T-cell (primary cell): ENCODE measurements around the gene RPL18A. TPM values are rescaled to one million over a fixed set of nuclear protein-coding genes. Genes with fewer than 3 reads are reported as not detected.

Source experiments
- ATAC-seq, 4 experiments: fragments of 200-7000 bp in 3 of 4; fragments of 150-1000 bp in 1 of 4; cut with Tn5 transposase; replicated peaks in 1 of 4; 1 replicate in 3 of 4; 2 replicates in 1 of 4; pipeline ENCODE4 v1.10.0; 2021; ENCODE audit warnings: moderate library complexity in 3 of 4, mild to moderate bottlenecking in 2 of 4, moderate number of reproducible peaks in 1 of 4
- CTCF ChIA-PET, 2 donors: fragments of 300-600 bp; sonication (Branson Sonifier 250); formaldehyde crosslinking; loops; one replicate each; lab custom pipeline; 2022; ENCODE audit warnings: antibody characterized with exemption in 2 of 2; lab: Charles Lee
- POLR2A ChIA-PET, 2 donors: fragments of 300-600 bp; sonication (Branson Sonifier 250); formaldehyde crosslinking; loops; one replicate each; lab custom pipeline; 2022; ENCODE audit warnings: antibody characterized with exemption in 2 of 2; lab: Charles Lee
- DNase-seq, 35 experiments: peaks; one replicate each; pipeline versions ENCODE4 v3.0.0 to v3.0.0-alpha.2; 2013 to 2023
- H3K27ac ChIP-seq: one replicate; pipeline ENCODE4 v1.5.1; 2013; ENCODE audit warnings: low read length
- H3K27me3 ChIP-seq, 2 experiments: replicated peaks in 1 of 2; 1 replicate in 1 of 2; 2 replicates in 1 of 2; pipeline versions ENCODE4 v1.6.1 to v1.7.0; 2013; ENCODE audit warnings: low read length in 1 of 2, mixed read lengths in 1 of 2; ENCODE audit not compliant: control insufficient read depth in 2 of 2, insufficient read depth in 2 of 2; ENCODE audit errors: extremely low read depth in 1 of 2
- H3K36me3 ChIP-seq, 2 donors: 1 replicate in 1 of 2; 2 replicates in 1 of 2; pipeline versions ENCODE4 v1.6.1 to v1.7.0; 2013; ENCODE audit warnings: low read length in 1 of 2; ENCODE audit not compliant: control insufficient read depth in 2 of 2, insufficient read depth in 1 of 2; ENCODE audit errors: extremely low read depth in 1 of 2
- H3K4me1 ChIP-seq, 2 experiments: 1 replicate in 1 of 2; 2 replicates in 1 of 2; pipeline versions ENCODE4 v1.6.1 to v1.7.0; 2013; ENCODE audit warnings: low read length in 2 of 2, mixed read lengths in 1 of 2; ENCODE audit not compliant: insufficient read depth in 2 of 2, control insufficient read depth in 1 of 2; ENCODE audit errors: extremely low read depth in 1 of 2
- H3K4me3 ChIP-seq, 2 donors: 1 replicate in 1 of 2; 2 replicates in 1 of 2; pipeline versions ENCODE4 v1.5.1 to v1.7.0; 2013; ENCODE audit warnings: mild to moderate bottlenecking in 2 of 2, low read length in 1 of 2, moderate library complexity in 1 of 2; ENCODE audit not compliant: control insufficient read depth in 1 of 2; ENCODE audit errors: extremely low read depth in 1 of 2
- H3K9me3 ChIP-seq: 2 replicates; pipeline ENCODE4 v1.7.0; 2013
- H3K27ac Mint-ChIP-seq, 2 donors: one replicate each; pipeline ENCODE4 v1.8.0; 2020 to 2021; ENCODE audit warnings: mild to moderate bottlenecking in 2 of 2, mixed read lengths in 2 of 2
- H3K27me3 Mint-ChIP-seq, 2 donors: one replicate each; pipeline ENCODE4 v1.8.0; 2021 to 2022; ENCODE audit warnings: mixed read lengths in 2 of 2
- H3K36me3 Mint-ChIP-seq: one replicate; pipeline ENCODE4 v1.8.0; 2021; ENCODE audit warnings: mixed read lengths
- H3K4me1 Mint-ChIP-seq, 3 donors: one replicate each; pipeline ENCODE4 v1.8.0; 2020 to 2022; ENCODE audit warnings: mixed read lengths in 3 of 3, mild to moderate bottlenecking in 1 of 3
- H3K4me3 Mint-ChIP-seq, 3 donors: one replicate each; pipeline ENCODE4 v1.8.0; 2020 to 2022; ENCODE audit warnings: mild to moderate bottlenecking in 3 of 3, mixed read lengths in 3 of 3, moderate library complexity in 3 of 3
- H3K9me3 Mint-ChIP-seq, 3 donors: one replicate each; pipeline ENCODE4 v1.8.0; 2020 to 2022; ENCODE audit warnings: mixed read lengths in 3 of 3
- WGBS: methylation state at CpG from one replicate; pipeline ENCODE4 v1.1.5; 2013; ENCODE audit warnings: missing lambda C conversion rate; ENCODE audit not compliant: insufficient coverage; 5-methylcytosine and 5-hydroxymethylcytosine counted together
- total RNA-seq, 35 experiments: library from RNA in 6 of 35; stranded (reverse) in 6 of 35; fragments of 120-200 nt in 1 of 35; gene quantifications; one replicate each; pipeline versions ENCODE4 v1.2.1 to v1.2.4 and lab custom pipeline; 2013 to 2026

The RPL18A gene
- total RNA-seq, 5 donors from 2014 or later (not counting 1 experiment from before 2014, with no cell fraction given): 3,000 to 4,207 (median 4,048) TPM

- H3K4me1 Mint-ChIP-seq: peaks cover 16 to 26% (median 17%) of the 10 kb centered on the region in 3 donors
- Histone ChIP-seq H3K4me1 (peaks cover 0 to 19% of the 10 kb centered on the region in 2 experiments), H3K36me3 (peaks cover 35 to 84% of the 10 kb centered on the region in 2 donors), H3K27ac (no peak overlapping the region), H3K27me3 (no peaks in the 10 kb centered on the region), H3K4me3 (no peak overlapping the region), H3K9me3 (no peaks in the 10 kb centered on the region)
- no peaks in the 10 kb centered on the region for H3K9me3 Mint-ChIP-seq
- H3K36me3 Mint-ChIP-seq: peaks cover 61% of the 10 kb centered on the region
- 97% methylated on average over 14 of the region's 17 CpGs for WGBS
- no peak for DNase-seq
- ChIA-PET CTCF (interaction anchor here in 1 of 2 donors (0.5 kb wide), 1 partner anchor 40 kb away, joined by 3 read pairs; no protein-coding TSS in a partner anchor), POLR2A (no interaction called here)
- H3K4me3 Mint-ChIP-seq: no peak overlapping the region
- H3K27me3 Mint-ChIP-seq: no peaks in the 10 kb centered on the region
- no peak for ATAC-seq
- H3K27ac Mint-ChIP-seq: no peak overlapping the region
Observed at GRCh38 chr19:17832443-17833208, 27.1 kb upstream of the RPL18A start.

GRCh38 chr19:17834350-17835181, 25.1 kb upstream of the RPL18A start:
- no peak overlapping the region for H3K4me3 Mint-ChIP-seq
- DNase-seq (no peak), ATAC-seq (peak in 2 of 4 experiments; percentile 27 to 36)
- H3K27me3 ChIP-seq: no peaks in the 10 kb centered on the region
- ChIA-PET CTCF (interaction anchor here in 1 of 2 donors (0.9 kb wide), 1 partner anchor 25 kb away, joined by 6 read pairs; the partner anchor contains the start of gene RPL18A), POLR2A (no interaction called here)
- WGBS: 91% methylated on average over 18 of the region's 27 CpGs
- peaks cover 0 to 20% of the 10 kb centered on the region in 2 experiments for H3K4me1 ChIP-seq
- no peaks in the 10 kb centered on the region for H3K9me3 ChIP-seq
- peak overlapping the region; percentile 55 to 89 for H3K27ac Mint-ChIP-seq
- no peak overlapping the region for H3K27ac ChIP-seq
- H3K4me3 ChIP-seq: no peak overlapping the region
- peaks cover 15 to 19% (median 15%) of the 10 kb centered on the region in 3 donors for H3K4me1 Mint-ChIP-seq
- H3K9me3 Mint-ChIP-seq: no peaks in the 10 kb centered on the region
- peaks cover 44 to 91% of the 10 kb centered on the region in 2 donors for H3K36me3 ChIP-seq
- peaks cover 68% of the 10 kb centered on the region for H3K36me3 Mint-ChIP-seq
- H3K27me3 Mint-ChIP-seq: no peaks in the 10 kb centered on the region

DNA sequence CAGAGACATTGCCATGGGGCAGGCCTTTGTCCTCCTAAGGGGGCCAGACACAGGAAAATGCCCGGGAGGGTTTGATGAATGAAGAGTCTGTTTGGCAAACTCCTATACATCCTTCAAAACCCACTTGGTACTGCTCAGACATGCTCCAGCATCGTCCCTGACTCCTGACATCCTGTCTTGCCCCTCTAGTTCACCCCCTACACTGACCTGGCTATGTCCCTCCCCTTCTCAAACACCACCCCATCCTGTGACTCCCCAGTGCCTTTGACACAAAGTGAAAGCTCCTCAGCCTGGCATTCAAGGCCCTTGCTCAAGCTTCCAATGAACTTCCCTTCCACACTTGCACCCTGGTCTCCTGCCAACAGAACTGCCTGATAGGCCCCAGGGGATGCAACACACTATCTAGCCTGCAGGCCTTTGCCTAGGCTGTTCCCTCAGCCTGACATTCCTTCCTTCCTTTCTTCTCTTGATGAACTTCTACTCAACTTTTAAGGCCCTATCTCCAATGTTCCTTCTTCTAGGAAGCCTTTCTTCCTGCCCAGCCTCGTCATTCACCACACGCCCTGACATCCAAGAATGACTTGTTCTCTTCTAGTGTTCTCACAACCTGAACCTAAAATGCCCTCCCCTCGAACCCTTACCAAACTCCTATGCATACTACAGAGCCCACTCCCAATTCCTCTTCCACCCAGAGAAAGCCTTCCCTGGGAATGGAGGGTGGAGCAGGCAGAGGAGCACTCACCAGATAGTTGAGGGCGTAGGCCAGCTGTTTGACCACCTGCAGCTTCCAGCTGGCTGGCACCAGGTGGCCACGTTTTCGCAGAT, 24.3 kb upstream of the RPL18A start:
- POLR2A ChIA-PET: interaction anchor here in 1 of 2 donors (0.6 kb wide), 1 partner anchor 618 kb away, joined by 3 read pairs; no protein-coding TSS in a partner anchor
- WGBS: 92% methylated on average over 6 of the region's 8 CpGs

DNA sequence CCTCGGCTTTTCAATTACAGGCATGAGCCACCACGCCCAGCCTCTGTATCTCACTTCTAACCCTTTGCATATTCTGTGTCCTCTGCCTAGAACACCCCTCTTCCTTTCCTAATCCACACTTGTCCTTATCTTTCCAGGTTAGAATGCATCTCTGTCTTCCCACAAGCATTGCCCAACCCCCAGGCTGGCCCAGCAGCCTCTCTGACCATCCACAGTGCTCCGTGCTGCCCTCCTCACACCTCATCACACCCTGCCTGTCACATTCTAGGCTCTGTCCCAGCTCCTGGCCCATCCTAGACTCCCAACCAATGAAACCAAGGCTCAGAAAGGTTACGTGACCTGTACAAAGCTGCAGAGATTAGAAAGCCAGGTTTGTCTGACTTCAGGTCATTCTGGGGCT, 23.2 kb upstream of the RPL18A start:
- DNase-seq: no peak
- WGBS: 92% methylated on average over 2 of the region's 4 CpGs
- no peak overlapping the region for H3K4me3 Mint-ChIP-seq
- no peak for ATAC-seq
- H3K9me3 ChIP-seq: no peaks in the 10 kb centered on the region
- ChIA-PET CTCF (no interaction called here), POLR2A (interaction anchor here in 1 of 2 donors (0.6 kb wide), 1 partner anchor 76 kb away, joined by 4 read pairs; no protein-coding TSS in a partner anchor)
- no peak overlapping the region for H3K27ac ChIP-seq
- H3K4me1 ChIP-seq: peaks cover 0 to 22% of the 10 kb centered on the region in 2 experiments
- peaks cover 18 to 25% (median 22%) of the 10 kb centered on the region in 3 donors for H3K4me1 Mint-ChIP-seq
- H3K4me3 ChIP-seq: no peak overlapping the region
- H3K27me3 Mint-ChIP-seq: no peaks in the 10 kb centered on the region
- H3K9me3 Mint-ChIP-seq: no peaks in the 10 kb centered on the region
- H3K27ac Mint-ChIP-seq: peak overlapping the region; percentile 85
- H3K36me3 ChIP-seq: peaks cover 55 to 92% of the 10 kb centered on the region in 2 donors
- H3K36me3 Mint-ChIP-seq: peaks cover 66% of the 10 kb centered on the region
- H3K27me3 ChIP-seq: no peaks in the 10 kb centered on the region

More for the DNA sequence above, 24.3 kb upstream of the RPL18A start:
- Mint-ChIP-seq H3K27ac (peak overlapping the region; percentile 74 to 89), H3K4me1 (peaks cover 15 to 19% (median 18%) of the 10 kb centered on the region in 3 donors), H3K4me3 (no peak overlapping the region), H3K36me3 (peaks cover 68% of the 10 kb centered on the region), H3K27me3 (no peaks in the 10 kb centered on the region), H3K9me3 (no peaks in the 10 kb centered on the region)
- Histone ChIP-seq H3K4me3 (no peak overlapping the region), H3K9me3 (no peaks in the 10 kb centered on the region), H3K4me1 (peaks cover 0 to 19% of the 10 kb centered on the region in 2 experiments), H3K36me3 (peaks cover 48 to 91% of the 10 kb centered on the region in 2 donors), H3K27me3 (no peaks in the 10 kb centered on the region), H3K27ac (peak overlapping the region; percentile 10)
- ATAC-seq: no peak
- DNase-seq: no peak
- CTCF ChIA-PET: interaction anchor here in 1 of 2 donors (0.9 kb wide), 1 partner anchor 24 kb away, joined by 6 read pairs; the partner anchor contains the start of gene RPL18A

- Histone ChIP-seq H3K4me3 (no peak overlapping the region), H3K36me3 (peaks cover 49 to 93% of the 10 kb centered on the region in 2 donors), H3K9me3 (no peaks in the 10 kb centered on the region), H3K4me1 (peaks cover 0 to 33% of the 10 kb centered on the region in 2 experiments), H3K27ac (no peak overlapping the region), H3K27me3 (no peaks in the 10 kb centered on the region)
- Mint-ChIP-seq H3K9me3 (no peaks in the 10 kb centered on the region), H3K36me3 (peaks cover 59% of the 10 kb centered on the region), H3K4me3 (no peak overlapping the region), H3K27ac (peak overlapping the region; percentile 27 to 48), H3K4me1 (peaks cover 18 to 25% (median 22%) of the 10 kb centered on the region in 3 donors), H3K27me3 (no peaks in the 10 kb centered on the region)
- CTCF ChIA-PET: interaction anchor here in 1 of 2 donors (0.6 kb wide), 1 partner anchor 391 kb away, joined by 3 read pairs; no protein-coding TSS in a partner anchor
- whole genome bisulfite sequencing: 93% methylated on average over 4 of the region's 7 CpGs
- ATAC-seq (no peak), DNase-seq (no peak)
- POLR2A ChIA-PET: no interaction called here
Observed at GRCh38 chr19:17837972-17838371, 21.7 kb upstream of the RPL18A start.
